ENCODE results near the gene SUGP2.

SUGP2 gene

GRCh38 chr19:19055701-19056100 is 22.4 kb upstream of the SUGP2 start:
- no peaks in the 10 kb centered on the region for H3K27me3 ChIP-seq (ENCODE audit: control insufficient read depth, insufficient read depth, low read length)
- no peak overlapping the region for H3K4me3 ChIP-seq (ENCODE audit: low read length)
- peaks cover 26% of the 10 kb centered on the region for H3K36me3 ChIP-seq (ENCODE audit: control insufficient read depth, insufficient read depth, low read length)
- H3K4me1 ChIP-seq (ENCODE audit: control insufficient read depth, insufficient read depth, low read length), result no peaks in the 10 kb centered on the region
- no peak overlapping the region for H3K27ac ChIP-seq (ENCODE audit: low read depth, low read length)
- no peak overlapping the region for H3K9ac ChIP-seq (ENCODE audit: low read length)

- peaks cover 26% of the 10 kb centered on the region for H3K36me3 ChIP-seq (ENCODE audit: control insufficient read depth, insufficient read depth, low read length)
- H3K27me3 ChIP-seq (ENCODE audit: control insufficient read depth, insufficient read depth, low read length), result no peaks in the 10 kb centered on the region
- no peaks in the 10 kb centered on the region for H3K4me1 ChIP-seq (ENCODE audit: control insufficient read depth, insufficient read depth, low read length)
- no peak overlapping the region for H3K4me3 ChIP-seq (ENCODE audit: low read length)
- no peak overlapping the region for H3K9ac ChIP-seq (ENCODE audit: low read length)
- H3K27ac ChIP-seq (ENCODE audit: low read depth, low read length), result no peak overlapping the region
Observed at GRCh38 chr19:19054939-19055440, 21.7 kb upstream of the SUGP2 start.

- no peak overlapping the region for H3K9ac ChIP-seq (ENCODE audit: low read length)
- H3K27ac ChIP-seq (ENCODE audit: low read depth, low read length), result no peak overlapping the region
- H3K4me1 ChIP-seq (ENCODE audit: control insufficient read depth, insufficient read depth, low read length), result no peaks in the 10 kb centered on the region
- H3K27me3 ChIP-seq (ENCODE audit: control insufficient read depth, insufficient read depth, low read length), result no peaks in the 10 kb centered on the region
- H3K4me3 ChIP-seq (ENCODE audit: low read length), result no peak overlapping the region
- H3K36me3 ChIP-seq (ENCODE audit: control insufficient read depth, insufficient read depth, low read length), result peaks cover 24% of the 10 kb centered on the region
Observed at GRCh38 chr19:19054315-19054938, 21.1 kb upstream of the SUGP2 start.

GRCh38 chr19:19053508-19054314 is 20.4 kb upstream of the SUGP2 start:
- Histone ChIP-seq H3K9ac (ENCODE audit: low read length) (no peak overlapping the region), H3K4me1 (ENCODE audit: control insufficient read depth, insufficient read depth, low read length) (no peaks in the 10 kb centered on the region), H3K27ac (ENCODE audit: low read depth, low read length) (no peak overlapping the region), H3K4me3 (ENCODE audit: low read length) (no peak overlapping the region), H3K36me3 (ENCODE audit: control insufficient read depth, insufficient read depth, low read length) (peaks cover 24% of the 10 kb centered on the region), H3K27me3 (ENCODE audit: control insufficient read depth, insufficient read depth, low read length) (no peaks in the 10 kb centered on the region)

- H3K27ac ChIP-seq (ENCODE audit: low read depth, low read length), result no peak overlapping the region
- H3K4me1 ChIP-seq (ENCODE audit: control insufficient read depth, insufficient read depth, low read length), result no peaks in the 10 kb centered on the region
- peaks cover 24% of the 10 kb centered on the region for H3K36me3 ChIP-seq (ENCODE audit: control insufficient read depth, insufficient read depth, low read length)
- H3K9ac ChIP-seq (ENCODE audit: low read length), result no peak overlapping the region
- no peaks in the 10 kb centered on the region for H3K27me3 ChIP-seq (ENCODE audit: control insufficient read depth, insufficient read depth, low read length)
- H3K4me3 ChIP-seq (ENCODE audit: low read length), result no peak overlapping the region
Observed at GRCh38 chr19:19052921-19053320, 19.6 kb upstream of the SUGP2 start.

GRCh38 chr19:19051478-19052213 is 18.3 kb upstream of the SUGP2 start:
- no peaks in the 10 kb centered on the region for H3K4me1 ChIP-seq (ENCODE audit: control insufficient read depth, insufficient read depth, low read length)
- H3K27ac ChIP-seq (ENCODE audit: low read depth, low read length), result no peak overlapping the region
- H3K9ac ChIP-seq (ENCODE audit: low read length), result no peak overlapping the region
- H3K27me3 ChIP-seq (ENCODE audit: control insufficient read depth, insufficient read depth, low read length), result no peaks in the 10 kb centered on the region
- H3K36me3 ChIP-seq (ENCODE audit: control insufficient read depth, insufficient read depth, low read length), result peaks cover 15% of the 10 kb centered on the region
- H3K4me3 ChIP-seq (ENCODE audit: low read length), result no peak overlapping the region

- no peak overlapping the region for H3K27ac ChIP-seq (ENCODE audit: low read depth, low read length)
- no peaks in the 10 kb centered on the region for H3K27me3 ChIP-seq (ENCODE audit: control insufficient read depth, insufficient read depth, low read length)
- no peak overlapping the region for H3K9ac ChIP-seq (ENCODE audit: low read length)
- H3K4me3 ChIP-seq (ENCODE audit: low read length), result no peak overlapping the region
- no peaks in the 10 kb centered on the region for H3K4me1 ChIP-seq (ENCODE audit: control insufficient read depth, insufficient read depth, low read length)
- H3K36me3 ChIP-seq (ENCODE audit: control insufficient read depth, insufficient read depth, low read length), result peaks cover 13% of the 10 kb centered on the region
Observed at GRCh38 chr19:19050731-19051130, 17.4 kb upstream of the SUGP2 start.

GRCh38 chr19:19050104-19050503 is 16.8 kb upstream of the SUGP2 start:
- Histone ChIP-seq H3K9ac (ENCODE audit: low read length) (no peak overlapping the region), H3K27ac (ENCODE audit: low read depth, low read length) (no peak overlapping the region), H3K4me1 (ENCODE audit: control insufficient read depth, insufficient read depth, low read length) (no peaks in the 10 kb centered on the region), H3K27me3 (ENCODE audit: control insufficient read depth, insufficient read depth, low read length) (no peaks in the 10 kb centered on the region), H3K36me3 (ENCODE audit: control insufficient read depth, insufficient read depth, low read length) (peaks cover 7% of the 10 kb centered on the region), H3K4me3 (ENCODE audit: low read length) (no peak overlapping the region)

GRCh38 chr19:19049406-19049805 is 16.1 kb upstream of the SUGP2 start:
- H3K27me3 ChIP-seq (ENCODE audit: control insufficient read depth, insufficient read depth, low read length), result no peaks in the 10 kb centered on the region
- H3K36me3 ChIP-seq (ENCODE audit: control insufficient read depth, insufficient read depth, low read length), result peaks cover 3% of the 10 kb centered on the region
- no peak overlapping the region for H3K27ac ChIP-seq (ENCODE audit: low read depth, low read length)
- no peak overlapping the region for H3K9ac ChIP-seq (ENCODE audit: low read length)
- H3K4me3 ChIP-seq (ENCODE audit: low read length), result no peak overlapping the region
- no peaks in the 10 kb centered on the region for H3K4me1 ChIP-seq (ENCODE audit: control insufficient read depth, insufficient read depth, low read length)

GRCh38 chr19:19043881-19044280 is 10.6 kb upstream of the SUGP2 start:
- Histone ChIP-seq H3K27ac (ENCODE audit: low read depth, low read length) (no peak overlapping the region), H3K36me3 (ENCODE audit: control insufficient read depth, insufficient read depth, low read length) (peaks cover 8% of the 10 kb centered on the region), H3K4me3 (ENCODE audit: low read length) (no peak overlapping the region), H3K4me1 (ENCODE audit: control insufficient read depth, insufficient read depth, low read length) (no peaks in the 10 kb centered on the region), H3K27me3 (ENCODE audit: control insufficient read depth, insufficient read depth, low read length) (no peaks in the 10 kb centered on the region), H3K9ac (ENCODE audit: low read length) (no peak overlapping the region)

- no peaks in the 10 kb centered on the region for H3K4me1 ChIP-seq (ENCODE audit: control insufficient read depth, insufficient read depth, low read length)
- no peaks in the 10 kb centered on the region for H3K27me3 ChIP-seq (ENCODE audit: control insufficient read depth, insufficient read depth, low read length)
- H3K27ac ChIP-seq (ENCODE audit: low read depth, low read length), result no peak overlapping the region
- no peak overlapping the region for H3K4me3 ChIP-seq (ENCODE audit: low read length)
- no peak overlapping the region for H3K9ac ChIP-seq (ENCODE audit: low read length)
- H3K36me3 ChIP-seq (ENCODE audit: control insufficient read depth, insufficient read depth, low read length), result peaks cover 8% of the 10 kb centered on the region
Observed at GRCh38 chr19:19043481-19043880, 10.2 kb upstream of the SUGP2 start.

- no peaks in the 10 kb centered on the region for H3K27me3 ChIP-seq (ENCODE audit: control insufficient read depth, insufficient read depth, low read length)
- no peak overlapping the region for H3K4me3 ChIP-seq (ENCODE audit: low read length)
- H3K27ac ChIP-seq (ENCODE audit: low read depth, low read length), result no peak overlapping the region
- peaks cover 8% of the 10 kb centered on the region for H3K36me3 ChIP-seq (ENCODE audit: control insufficient read depth, insufficient read depth, low read length)
- H3K4me1 ChIP-seq (ENCODE audit: control insufficient read depth, insufficient read depth, low read length), result no peaks in the 10 kb centered on the region
- no peak overlapping the region for H3K9ac ChIP-seq (ENCODE audit: low read length)
Observed at GRCh38 chr19:19042732-19043280, 9.5 kb upstream of the SUGP2 start.

Measured in rectal smooth muscle tissue (tissue), 1 donor.